Ammon's horn (tissue), 1 donor: ENCODE data around the gene MIB1.
A peak's percentile ranks its signal among the peaks of the same experiment; 100 is the strongest.
"Not testable (repeated sequence)": the region's sequence is repeated elsewhere in the genome, so short reads cannot be mapped to it uniquely, and the experiment has no call there.

Source experiments
- DNase-seq: peaks from one replicate; pipeline ENCODE4 v3.0.0-alpha.2; 2016; ENCODE audit warnings: low spot score

Gene MIB1

DNA sequence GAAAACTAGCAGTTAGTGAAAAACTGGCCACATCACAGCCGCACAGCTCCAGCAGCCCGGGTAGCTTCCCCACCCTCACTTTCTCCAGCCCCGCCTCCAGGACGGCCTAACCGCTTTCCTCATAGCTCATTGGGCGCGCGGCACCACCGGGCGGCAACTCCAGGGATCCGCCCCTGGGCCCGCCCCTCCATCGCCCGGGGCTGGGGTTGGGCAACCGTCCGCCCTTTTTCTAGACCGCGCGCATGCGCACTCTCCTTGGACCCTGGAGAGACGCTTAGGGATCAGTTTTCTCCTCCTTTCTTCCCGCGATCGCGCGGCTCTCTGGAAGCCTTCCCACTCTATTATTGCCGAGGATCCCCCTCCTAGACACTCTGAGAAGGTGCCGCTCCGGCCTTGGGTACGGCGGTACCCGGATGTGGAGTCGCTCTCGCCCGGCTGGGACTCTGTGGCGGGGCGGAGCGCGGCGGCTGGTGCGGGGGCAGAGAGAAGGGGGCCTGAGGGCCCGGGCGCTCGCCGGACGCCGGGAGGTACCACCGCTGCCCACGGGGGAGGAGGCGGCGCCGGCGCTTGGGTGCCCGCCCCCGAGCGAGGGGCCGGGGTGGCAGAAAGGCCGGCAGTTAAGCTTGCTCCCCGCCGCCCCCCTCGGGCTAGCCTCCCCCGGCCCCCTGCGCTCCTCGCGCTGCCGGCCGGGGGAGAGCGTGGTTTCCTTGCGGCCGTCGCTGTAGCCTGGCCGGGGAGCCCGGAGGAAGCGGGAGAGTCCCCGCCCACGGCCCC is at the start of gene MIB1:
TSS of gene MIB1 (plus strand) at position 255 of the 774 bp plus-strand sequence. CDS start 792 bp downstream, outside the sequence.
- DNase-seq, result peak; percentile 99

DNA sequence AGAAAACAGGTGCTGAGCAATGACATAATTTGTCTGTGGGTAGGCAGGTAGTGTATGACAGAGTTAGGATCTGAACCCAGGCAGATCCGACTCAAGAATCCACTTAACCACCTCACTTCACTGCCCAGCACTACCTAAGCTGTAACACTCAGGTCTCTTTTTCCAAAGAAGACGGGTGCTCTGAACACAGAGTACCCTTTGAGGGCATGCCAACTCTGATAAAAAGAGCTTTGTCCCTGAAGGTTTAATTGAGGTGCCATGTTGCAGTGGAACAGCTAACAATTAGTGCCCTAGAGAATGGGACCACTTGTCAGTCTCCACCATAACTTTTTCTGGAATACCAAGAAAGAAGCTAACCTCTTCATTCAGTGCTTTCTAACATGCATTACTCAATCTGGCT is 47.3 kb upstream of the MIB1 start:
- no peak for DNase-seq

DNA sequence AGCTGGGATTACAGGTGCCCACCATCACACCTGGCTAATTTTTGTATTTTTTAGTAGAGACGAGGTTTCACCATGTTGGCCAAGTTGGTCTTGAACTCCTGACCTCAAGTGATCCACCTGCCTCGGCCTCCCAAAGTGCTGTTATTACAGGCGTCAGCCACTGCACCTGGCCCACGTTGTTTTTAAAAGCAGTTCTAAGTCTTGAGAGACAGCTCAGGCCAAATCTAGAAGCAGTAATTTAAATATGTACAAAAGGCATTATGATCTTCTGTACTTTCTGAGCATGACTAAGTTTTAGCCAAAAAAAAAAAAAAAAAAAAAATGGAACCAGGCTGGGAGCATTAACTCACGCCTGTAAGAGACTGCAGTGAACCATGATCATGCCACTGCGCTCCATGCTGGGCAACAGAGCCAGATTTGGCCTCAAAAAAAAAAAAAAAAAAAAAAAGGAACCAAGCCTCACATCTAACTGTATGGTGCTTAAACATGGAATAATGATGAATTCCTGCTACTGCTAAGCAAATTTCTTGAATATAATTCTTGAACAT is 40.0 kb upstream of the MIB1 start:
- no peak for DNase-seq

DNA sequence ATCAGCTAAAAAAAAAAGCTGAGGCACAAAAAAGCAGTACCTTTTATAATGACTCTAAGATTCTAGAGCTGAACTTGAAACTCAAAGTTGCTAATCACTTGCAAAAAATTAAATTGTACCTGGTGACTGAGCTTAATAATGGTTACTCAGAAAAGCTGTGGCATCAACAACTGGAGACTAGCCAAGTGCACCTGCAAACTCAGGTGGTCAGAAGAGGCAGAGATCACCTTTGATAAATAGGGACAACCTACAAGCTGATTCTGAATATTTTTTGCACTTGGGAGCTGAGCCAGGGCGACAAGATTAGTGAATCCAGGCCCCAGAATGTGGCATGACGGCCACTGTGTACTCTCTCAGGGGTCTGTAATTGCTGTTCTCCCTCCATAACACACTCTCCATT is 39.0 kb upstream of the MIB1 start:
- DNase-seq, result no peak

DNA sequence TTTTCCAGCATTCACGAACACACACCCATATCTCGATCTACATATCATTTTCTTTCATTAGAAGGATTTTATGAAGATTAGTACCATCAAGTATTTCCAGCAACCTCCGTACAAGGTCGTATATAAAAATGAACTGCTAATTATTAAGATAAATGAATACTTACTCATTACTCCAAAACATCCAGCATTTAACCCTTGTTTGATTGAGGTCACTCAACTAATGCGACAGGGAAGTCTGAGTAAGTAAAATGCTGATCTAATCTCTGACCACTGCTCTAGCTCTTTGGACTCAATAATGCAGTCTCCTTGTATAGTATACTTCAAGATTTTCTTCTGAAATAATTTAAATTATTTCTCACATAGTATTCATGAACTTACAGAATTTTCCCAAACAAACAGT is 38.0 kb upstream of the MIB1 start:
- no peak for DNase-seq

DNA sequence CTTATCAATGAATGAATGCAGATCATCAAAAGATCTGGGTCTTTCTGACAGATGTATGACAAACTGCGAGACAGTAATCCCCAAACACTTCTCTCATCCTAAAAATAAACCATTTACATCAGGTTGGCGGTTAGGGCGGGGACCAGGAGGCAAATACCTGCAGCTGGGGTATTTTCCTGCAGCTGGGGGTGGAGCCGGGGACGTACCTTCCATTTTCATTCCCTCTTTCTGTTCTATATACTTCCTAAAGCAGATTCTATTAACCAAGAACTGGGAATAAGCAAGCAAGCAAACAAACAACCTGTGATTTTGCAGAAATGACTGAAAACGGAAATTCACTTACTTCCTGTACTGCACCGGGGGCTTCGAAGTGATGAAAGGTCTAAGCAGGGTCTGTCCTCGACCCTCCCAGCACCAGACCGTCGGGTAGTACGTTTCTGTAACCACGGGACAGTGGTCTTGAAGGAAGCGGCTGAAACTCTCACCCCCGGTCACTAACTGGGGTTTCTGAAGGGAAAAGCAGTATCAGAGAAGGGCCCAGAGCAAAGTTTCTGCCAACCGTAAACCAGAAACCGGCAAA is 37.3 kb upstream of the MIB1 start:
- DNase-seq, result no peak

DNA sequence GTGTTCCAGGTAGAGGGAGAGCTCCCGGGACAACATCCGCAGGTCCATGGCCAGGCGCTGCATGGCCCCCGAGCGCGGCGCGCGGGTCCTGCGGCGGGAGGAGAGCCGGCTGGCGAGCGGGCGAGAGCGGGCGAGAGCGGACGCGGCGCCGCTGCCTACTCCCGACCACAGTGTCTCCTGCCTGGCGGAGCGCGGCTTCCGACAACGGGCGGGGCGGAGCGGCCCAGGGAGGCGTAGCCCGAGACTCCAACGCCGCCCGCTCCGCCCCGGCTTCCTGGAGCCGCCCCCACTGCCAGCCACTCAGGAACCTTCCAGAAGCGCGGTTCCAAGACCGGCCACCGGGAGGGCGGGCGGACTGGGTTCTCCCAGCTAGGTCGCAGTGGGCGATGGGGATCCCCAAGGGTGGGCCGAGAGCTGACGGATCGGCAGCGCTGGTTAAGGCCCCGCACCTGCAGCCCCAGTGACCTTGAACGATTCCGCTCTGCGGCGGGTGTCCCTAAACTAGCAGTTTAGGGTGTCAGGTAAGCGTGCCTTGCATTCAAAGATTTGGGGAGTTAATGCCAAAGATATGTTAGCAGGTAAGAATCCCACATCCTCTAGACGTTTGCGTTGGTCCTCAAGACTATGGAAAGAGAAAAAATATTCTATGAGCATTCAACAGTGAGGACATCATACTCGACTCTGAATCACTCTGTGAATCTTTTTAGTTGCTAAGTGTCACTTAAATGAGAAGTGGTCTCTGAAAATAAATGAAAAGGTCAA is 35.8 kb upstream of the MIB1 start, which contains the start of gene ABHD3:
TSS of gene ABHD3 (minus strand) at position 172 of the 762 bp plus-strand sequence. CDS start at position 63, 109 bp downstream.
- DNase-seq, result peak; percentile 96

DNA sequence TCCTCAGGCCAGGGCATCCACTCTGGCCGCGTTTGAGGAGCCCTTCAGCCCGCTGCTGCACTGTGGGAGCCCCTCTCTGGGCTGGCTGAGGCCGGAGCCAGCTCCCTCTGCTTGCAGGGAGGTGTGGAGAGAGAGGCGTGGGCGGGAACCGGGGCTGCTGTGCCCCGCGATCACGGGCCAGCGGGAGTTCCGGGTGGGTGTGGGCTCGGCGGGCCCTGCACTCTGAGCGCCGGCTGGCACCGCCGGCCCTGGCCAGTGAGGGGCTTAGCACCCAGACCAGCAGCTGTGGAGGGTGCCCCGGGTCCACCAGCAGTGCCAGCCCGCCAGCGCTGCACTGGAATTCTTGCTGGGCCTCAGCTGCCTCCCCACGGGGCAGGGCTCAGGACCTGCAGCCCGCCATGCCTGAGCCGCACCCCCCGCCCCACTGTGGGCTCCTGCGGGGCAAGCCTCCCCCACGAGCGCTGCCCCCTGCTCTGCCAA is 34.2 kb upstream of the MIB1 start:
- DNase-seq, result no peak

DNA sequence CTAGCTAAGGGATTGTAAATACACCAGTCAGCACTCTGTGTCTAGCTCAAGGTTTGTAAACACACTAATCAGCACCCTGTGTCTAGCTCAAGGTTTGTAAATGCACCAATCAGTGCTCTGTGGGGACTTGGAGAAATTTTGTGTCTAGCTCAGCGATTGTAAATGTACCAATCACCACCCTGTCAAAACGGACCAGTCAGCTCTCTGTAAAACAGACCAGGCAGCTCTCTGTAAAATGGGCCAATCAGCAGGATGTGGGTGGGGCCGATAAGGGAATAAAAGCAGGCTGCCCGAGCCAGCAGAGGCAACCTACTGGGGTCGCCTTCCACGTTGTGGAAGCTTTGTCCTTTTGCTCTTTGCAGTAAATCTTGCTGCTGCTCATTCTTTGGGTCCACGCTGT is 33.5 kb upstream of the MIB1 start:
- DNase-seq, result not testable (repeated sequence)

DNA sequence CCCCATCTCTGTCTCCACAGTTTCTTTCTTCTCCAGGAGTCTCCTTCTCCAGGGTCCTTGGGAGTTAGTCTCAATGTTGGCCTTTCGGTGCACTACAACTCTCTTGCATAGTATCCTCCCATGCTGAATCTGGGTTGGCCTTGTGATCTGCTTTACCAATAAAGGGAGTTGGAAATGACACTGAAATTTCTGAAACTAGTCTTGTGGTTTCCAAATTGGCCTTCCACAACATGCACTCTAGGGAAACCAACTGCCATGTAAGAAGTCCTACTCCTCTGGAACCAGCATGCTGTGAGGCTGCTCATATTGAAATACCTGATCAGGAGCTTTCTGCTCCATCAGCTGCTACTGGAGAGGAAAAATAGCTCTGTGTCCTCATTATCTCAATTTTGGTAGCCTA is 26.1 kb upstream of the MIB1 start:
- DNase-seq, result no peak

DNA sequence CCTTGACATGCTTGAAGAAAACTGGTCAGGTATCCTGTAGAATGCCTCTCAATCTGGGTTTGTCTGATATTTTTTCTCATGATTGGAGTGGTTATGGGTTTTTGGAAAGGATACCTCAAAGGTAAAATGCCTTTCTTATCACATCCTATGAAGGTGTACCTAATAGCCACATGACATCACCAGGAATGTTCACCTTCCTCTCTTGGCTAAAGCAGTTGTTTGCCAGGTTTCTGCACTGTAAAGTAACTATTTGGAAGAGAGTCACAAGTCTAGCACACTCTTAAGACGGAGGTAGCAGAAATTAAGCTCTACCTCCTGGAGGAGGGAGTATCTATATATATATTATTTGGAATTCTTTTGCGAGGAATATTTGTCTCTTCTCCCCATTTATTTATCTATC is 17.9 kb upstream of the MIB1 start:
- DNase-seq, result no peak

DNA sequence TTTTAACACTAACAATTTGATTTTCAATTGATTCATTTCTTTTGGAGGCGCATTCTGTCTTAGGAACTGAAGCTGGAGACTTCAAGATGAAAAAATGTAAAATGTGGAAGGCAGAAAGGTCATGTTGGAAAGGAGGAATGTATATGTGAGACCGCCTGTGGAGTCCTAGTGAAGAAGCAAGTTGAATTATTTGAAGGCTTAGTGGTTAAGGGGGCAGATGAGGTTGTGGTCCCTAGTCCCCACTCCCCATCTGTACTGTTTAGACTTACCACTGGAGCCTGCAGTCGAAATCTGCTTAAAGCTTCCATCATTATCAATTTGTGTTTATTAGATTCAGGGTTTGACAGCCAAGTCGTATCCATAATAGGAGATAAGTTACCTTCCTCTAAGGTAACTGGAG is 15.4 kb upstream of the MIB1 start:
- no peak for DNase-seq

DNA sequence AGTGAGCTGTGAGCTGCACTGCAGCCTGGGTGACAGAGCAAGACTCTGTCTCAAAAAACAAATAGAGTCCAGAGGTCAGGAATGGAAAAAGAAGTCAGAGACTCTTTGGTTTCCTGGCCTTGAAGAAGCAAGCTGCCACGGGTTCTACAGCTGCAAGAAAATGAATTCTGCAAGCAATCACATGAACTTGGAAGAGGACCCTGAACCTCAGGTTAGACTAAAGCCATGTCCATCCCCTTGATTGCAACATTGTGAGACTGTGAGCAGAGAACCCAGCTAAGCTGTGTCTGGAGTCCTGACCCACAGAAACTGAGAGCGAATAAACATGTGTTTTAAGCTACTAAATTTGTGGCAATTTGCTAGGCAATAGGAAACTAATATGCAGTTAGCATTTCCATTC is 12.9 kb upstream of the MIB1 start:
- DNase-seq, result no peak

DNA sequence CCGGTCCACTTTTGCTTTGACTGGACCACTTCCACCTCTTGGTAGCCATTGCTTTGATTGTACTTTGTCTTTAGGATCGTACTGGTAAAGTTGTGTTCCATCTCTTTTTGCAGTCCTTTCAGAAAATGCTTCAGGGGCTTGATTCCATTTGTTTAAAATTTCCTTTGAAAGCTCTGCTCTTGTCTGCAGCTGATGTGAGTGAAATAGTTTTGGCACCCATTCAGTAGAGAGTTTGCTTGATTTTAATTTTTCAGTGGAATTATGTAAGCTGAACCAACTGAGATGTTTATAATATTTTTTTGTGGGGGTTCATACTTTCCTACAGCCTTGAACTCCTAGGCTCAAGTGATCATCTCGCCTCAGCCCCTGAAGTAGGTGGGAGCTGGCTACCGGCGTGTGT is 7.6 kb upstream of the MIB1 start:
- DNase-seq, result no peak

DNA sequence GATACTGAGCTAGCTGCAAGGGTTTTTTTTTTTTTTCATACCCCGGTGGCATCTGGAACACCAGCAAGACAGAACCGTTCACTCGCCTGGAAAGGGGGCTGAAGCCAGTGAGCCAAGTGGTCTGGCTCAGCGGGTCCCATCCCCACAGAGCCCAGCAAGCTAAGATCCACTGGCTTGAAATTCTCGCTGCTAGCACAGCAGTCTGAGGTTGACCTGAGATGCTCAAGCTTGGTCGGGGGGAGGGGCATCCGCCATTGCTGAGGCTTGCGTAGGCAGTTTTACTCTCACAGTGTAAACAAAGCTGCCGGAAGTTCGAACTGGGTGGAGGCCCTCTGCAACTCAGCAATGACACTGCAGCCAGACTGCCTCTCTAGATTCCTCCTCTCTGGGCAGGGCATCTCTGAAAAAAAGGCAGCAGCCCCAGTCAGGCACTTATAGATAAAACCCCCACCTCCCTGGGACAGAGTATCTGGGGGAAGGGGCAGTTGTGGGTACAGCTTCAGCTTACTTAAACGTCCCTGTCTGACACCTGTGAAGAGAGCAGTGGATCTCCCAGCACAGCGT is 5.1 kb upstream of the MIB1 start:
- DNase-seq, result no peak

DNA sequence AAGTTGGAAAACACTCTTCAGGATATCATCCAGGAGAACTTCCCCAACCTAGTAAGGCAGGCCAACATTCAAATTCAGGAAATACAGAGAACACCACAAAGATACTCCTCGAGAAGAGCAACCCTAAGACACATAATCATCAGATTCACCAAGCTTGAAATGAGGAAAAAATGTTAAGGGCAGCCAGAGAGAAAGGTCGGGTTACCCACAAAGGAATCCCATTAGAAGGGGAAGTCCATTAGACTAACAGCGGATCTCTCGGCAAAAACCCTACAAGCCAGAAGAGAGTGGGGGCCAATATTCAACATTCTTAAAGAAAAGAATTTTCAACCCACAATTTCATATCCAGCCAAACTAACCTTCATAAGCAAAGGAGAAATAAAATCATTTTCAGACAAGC is 3.7 kb upstream of the MIB1 start:
- not testable (repeated sequence) for DNase-seq

DNA sequence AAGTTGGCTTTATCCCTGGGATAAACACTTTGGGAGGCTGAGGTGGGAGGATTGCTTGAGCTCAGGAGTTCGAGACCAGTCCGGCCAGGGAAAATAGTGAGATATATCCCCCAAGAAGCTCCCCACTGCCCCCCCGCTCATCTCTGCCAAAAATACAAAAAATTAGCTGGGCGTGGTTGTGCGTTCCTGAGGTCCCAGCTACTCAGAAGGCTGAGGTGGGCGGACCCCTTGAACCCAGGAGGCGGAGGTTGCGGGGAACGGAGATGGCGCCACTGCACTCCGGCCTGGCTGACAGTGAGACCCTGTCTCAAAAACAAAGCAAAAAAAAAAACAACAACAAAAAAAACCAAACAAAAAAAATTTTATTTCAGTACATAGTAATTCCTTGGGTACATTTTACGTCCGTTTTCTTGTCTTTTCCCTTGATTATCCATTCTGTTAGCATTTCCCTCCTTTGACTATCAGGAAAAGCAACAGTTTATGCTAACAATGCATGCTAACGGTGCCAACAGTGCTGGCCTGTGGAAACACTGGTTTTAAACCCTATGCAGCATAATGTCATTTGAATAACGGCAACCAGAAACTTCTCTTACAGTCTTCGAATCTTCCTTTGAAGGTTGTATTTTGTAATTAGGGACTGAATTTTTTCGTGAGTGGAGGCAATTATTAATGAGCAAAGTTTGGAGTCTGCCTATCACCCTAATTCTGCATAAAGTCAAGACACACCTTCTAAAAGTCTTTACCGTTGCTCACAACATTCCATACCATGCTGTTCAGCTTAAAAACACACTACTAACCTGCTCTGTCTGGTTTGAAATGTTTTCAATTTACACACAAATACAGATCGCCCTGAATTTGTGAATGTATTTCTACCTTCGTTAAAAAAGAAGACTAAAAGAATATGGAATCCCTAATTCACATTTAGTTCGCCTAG is 721 bp upstream of the MIB1 start:
- DNase-seq, result peak; percentile 23

DNA sequence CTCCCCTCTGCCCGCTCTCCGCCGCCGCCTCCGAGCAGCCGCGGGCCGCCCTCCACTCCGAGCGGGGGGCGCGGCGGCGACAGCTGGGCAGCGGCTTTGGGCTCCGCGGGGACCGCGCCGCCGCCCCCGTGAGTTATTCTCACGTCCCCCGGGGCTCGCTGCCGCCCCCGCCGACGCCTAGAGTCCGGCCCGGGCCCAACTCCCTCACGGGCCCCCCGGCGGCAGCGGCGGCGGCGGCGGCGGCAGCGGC is 645 bp downstream of the MIB1 start:
- no peak for DNase-seq

DNA sequence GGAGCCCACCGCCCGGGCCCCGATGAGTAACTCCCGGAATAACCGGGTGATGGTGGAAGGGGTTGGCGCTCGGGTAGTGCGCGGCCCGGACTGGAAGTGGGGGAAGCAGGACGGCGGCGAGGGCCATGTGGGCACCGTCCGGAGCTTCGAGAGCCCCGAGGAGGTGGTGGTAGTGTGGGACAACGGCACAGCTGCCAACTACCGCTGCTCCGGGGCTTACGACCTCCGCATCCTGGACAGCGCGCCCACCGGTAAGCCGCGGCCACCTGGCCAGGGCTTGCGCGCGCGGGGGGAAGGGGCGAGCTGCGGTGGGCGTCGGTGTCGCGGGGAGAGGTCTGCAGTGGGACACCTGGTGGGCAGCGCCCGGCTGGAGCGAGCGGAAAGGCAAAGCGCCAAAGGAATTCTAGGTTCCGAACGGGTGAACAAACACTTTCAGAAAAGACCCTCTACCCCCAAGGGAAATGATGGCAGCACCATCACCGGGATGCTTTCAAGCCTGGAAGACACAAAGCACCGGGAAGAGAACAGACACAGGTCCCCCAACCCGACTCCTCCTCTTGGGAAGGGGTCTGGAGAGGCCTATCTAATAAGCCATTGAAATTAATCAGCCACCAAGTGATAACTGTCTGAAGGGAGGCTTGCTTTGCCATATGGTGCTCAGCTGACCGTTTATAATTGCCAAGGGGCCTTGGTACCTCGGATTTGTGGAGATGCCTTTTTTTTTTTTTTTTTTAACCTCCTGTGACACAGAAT is 1.1 kb downstream of the MIB1 start:
- DNase-seq, result peak; percentile 27

DNA sequence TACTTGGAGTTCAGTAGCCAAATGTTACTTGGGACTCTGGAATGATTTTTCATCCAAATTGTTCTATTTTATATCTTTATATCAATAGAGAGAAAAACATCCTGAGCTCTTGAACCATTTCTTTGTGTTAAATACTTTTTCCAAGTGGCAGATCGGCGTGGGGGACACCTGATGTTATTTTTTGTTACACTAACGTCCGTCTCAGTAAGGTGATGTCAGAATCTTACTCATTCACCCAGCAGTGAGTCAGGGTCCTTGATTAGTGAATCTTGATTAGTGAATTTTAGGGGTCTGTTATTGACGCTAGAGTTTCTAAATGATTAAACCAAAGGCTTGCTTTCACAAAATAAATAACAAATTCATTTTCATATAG is 1.7 kb downstream of the MIB1 start:
- DNase-seq, result no peak
